ENCODE measurements around the gene CRHR2. TPM values are rescaled to one million over a fixed set of nuclear protein-coding genes. Genes with fewer than 3 reads are reported as not detected.

CRHR2 gene
- total and polyA plus RNA-seq, 7 donors, result under 0.01 TPM; not detected in 6

DNA sequence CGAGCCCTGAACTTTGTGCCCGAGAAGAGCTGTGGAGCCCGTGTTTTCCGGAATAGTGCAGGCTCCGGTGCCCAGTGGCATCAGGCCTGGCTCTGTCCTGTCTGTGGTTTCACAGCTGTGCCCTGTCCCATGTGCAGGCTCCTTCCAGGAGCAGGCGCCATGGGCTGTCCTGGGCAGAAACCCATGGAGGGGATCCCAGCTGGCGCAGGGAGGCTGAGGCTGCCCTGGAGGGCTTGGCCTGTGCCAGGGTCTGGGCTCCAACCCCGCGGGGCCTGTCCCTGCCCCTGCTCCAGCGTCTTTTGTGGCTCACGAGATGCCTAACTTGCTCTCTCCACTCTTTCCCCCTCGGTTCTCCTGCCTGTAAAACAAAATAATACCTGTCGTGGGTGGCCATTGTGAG, 23.3 kb upstream of the CRHR2 start:
- TF ChIP-seq EP300 (IDR thresholded peaks at IDR 0.05) (no peak), POLR2AphosphoS5 (IDR thresholded peaks at IDR 0.05) (no peak), POLR2A (IDR thresholded peaks at IDR 0.05) (no peak)
- TF ChIP-seq, protein P1, sequence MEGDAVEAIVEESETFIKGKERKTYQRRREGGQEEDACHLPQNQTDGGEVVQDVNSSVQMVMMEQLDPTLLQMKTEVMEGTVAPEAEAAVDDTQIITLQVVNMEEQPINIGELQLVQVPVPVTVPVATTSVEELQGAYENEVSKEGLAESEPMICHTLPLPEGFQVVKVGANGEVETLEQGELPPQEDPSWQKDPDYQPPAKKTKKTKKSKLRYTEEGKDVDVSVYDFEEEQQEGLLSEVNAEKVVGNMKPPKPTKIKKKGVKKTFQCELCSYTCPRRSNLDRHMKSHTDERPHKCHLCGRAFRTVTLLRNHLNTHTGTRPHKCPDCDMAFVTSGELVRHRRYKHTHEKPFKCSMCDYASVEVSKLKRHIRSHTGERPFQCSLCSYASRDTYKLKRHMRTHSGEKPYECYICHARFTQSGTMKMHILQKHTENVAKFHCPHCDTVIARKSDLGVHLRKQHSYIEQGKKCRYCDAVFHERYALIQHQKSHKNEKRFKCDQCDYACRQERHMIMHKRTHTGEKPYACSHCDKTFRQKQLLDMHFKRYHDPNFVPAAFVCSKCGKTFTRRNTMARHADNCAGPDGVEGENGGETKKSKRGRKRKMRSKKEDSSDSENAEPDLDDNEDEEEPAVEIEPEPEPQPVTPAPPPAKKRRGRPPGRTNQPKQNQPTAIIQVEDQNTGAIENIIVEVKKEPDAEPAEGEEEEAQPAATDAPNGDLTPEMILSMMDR (IDR thresholded peaks at IDR 0.05), result no peak
- DNase-seq, result no peak
- intact Hi-C loops (cut with DNase I), result no loop called here
- WGBS, 2 donors, result 90 to 92% methylated on average over 13 of the region's 13 CpGs
- Histone ChIP-seq H3K27me3 (no peaks in the 10 kb centered on the region), H3K4me1 (no peaks in the 10 kb centered on the region), H3K4me3 (no peak overlapping the region), H3K9me3 (no peaks in the 10 kb centered on the region), H3K36me3 (no peaks in the 10 kb centered on the region), H3K27ac (no peak overlapping the region)

DNA sequence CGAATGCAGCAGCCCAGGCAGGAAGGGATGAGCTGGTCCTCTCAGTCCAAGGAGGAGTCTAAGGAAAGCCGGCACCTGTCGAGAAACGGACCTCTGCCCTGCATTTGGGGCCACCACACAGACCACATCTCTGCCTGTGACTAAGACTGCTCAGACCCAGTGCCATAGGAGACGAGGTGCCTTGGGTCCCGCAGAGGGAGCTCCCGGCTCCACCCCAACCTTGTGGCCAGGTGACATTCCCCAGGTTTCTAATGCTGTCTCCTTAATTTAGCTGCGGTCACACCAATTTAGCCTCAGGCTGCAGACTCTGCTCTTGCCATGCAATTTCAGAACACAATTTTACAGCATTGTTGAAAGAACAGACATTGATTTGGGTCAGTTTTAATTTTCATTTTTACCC, 22.8 kb upstream of the CRHR2 start:
- no peaks in the 10 kb centered on the region for H3K9me3 ChIP-seq
- intact Hi-C loops (cut with DNase I), result no loop called here
- H3K4me3 ChIP-seq, result no peak overlapping the region
- no peaks in the 10 kb centered on the region for H3K4me1 ChIP-seq
- DNase-seq, result no peak
- no peak for TF ChIP-seq POLR2A (IDR thresholded peaks at IDR 0.05)
- no peak for TF ChIP-seq POLR2AphosphoS5 (IDR thresholded peaks at IDR 0.05)
- TF ChIP-seq, protein P1 (IDR thresholded peaks at IDR 0.05), result no peak
- no peak for TF ChIP-seq EP300 (IDR thresholded peaks at IDR 0.05)
- H3K27ac ChIP-seq, result no peak overlapping the region
- H3K27me3 ChIP-seq, result peaks cover 0 to 4% (median 0%) of the 10 kb centered on the region in 3 donors
- WGBS, 2 donors, result 86 to 88% methylated on average over 8 of the region's 8 CpGs
- no peaks in the 10 kb centered on the region for H3K36me3 ChIP-seq

DNA sequence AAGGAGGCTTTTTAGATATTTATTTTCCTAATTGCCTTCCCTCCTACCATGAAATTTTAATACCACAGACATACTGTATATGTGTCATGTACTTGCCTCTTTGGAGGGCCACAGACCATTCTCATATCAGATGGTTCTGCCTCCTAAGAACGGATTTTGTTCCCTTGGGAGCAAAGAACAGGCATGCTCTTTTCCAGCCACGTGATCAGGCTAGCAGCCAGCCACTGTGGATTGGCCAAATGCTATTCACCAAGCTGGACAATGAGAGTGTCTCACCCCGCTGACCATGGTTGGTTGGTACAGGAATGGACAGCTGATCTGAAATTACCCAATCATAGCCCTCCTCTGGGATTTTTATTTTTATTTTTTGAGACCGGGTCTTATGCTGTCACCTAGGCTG, 21.5 kb upstream of the CRHR2 start:
- no peak for DNase-seq

DNA sequence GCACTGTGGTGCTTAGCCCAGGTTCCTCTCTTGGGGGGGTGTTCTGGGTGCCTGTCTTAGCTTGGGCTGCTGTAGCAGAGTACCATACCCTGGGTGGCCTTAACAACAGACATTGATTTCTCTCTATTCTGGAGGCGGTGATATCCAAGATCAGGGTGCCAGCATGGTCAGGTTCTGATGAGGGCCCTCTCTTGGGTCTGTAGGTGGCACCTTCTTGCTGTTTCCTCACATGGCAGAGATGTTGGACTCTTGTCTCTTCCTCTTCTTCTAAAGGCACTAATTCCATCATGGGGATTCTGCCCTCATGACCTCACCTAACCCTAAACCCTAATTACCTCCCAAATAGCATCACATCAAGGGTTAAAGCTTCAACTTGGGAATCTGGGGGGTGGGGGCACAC, 19.9 kb upstream of the CRHR2 start:
- 86% methylated on average over 1 of the region's 1 CpG for WGBS, 2 donors
- no peak for DNase-seq
- no peak for TF ChIP-seq POLR2AphosphoS5 (IDR thresholded peaks at IDR 0.05)
- no peak for TF ChIP-seq POLR2A (IDR thresholded peaks at IDR 0.05)
- TF ChIP-seq, protein P1 (IDR thresholded peaks at IDR 0.05), result no peak
- no peak for TF ChIP-seq EP300 (IDR thresholded peaks at IDR 0.05)
- H3K27me3 ChIP-seq, result peaks cover 0 to 11% (median 0%) of the 10 kb centered on the region in 3 donors
- H3K4me3 ChIP-seq, result no peak overlapping the region
- H3K4me1 ChIP-seq, result no peaks in the 10 kb centered on the region
- intact Hi-C loops (cut with DNase I), result no loop called here
- H3K27ac ChIP-seq, result no peak overlapping the region
- H3K9me3 ChIP-seq, result no peaks in the 10 kb centered on the region
- no peaks in the 10 kb centered on the region for H3K36me3 ChIP-seq

More for the DNA sequence above, 21.5 kb upstream of the CRHR2 start:
- Histone ChIP-seq H3K27me3 (peaks cover 0 to 11% (median 0%) of the 10 kb centered on the region in 3 donors), H3K4me1 (no peaks in the 10 kb centered on the region), H3K9me3 (no peaks in the 10 kb centered on the region), H3K27ac (no peak overlapping the region), H3K36me3 (no peaks in the 10 kb centered on the region), H3K4me3 (no peak overlapping the region)
- TF ChIP-seq POLR2A (IDR thresholded peaks at IDR 0.05) (no peak), POLR2AphosphoS5 (IDR thresholded peaks at IDR 0.05) (no peak), EP300 (IDR thresholded peaks at IDR 0.05) (no peak)
- TF ChIP-seq, protein P1 (IDR thresholded peaks at IDR 0.05), result no peak
- WGBS, 2 donors, result 84 to 86% methylated on average over 4 of the region's 4 CpGs
- intact Hi-C loops (cut with DNase I), result no loop called here

DNA sequence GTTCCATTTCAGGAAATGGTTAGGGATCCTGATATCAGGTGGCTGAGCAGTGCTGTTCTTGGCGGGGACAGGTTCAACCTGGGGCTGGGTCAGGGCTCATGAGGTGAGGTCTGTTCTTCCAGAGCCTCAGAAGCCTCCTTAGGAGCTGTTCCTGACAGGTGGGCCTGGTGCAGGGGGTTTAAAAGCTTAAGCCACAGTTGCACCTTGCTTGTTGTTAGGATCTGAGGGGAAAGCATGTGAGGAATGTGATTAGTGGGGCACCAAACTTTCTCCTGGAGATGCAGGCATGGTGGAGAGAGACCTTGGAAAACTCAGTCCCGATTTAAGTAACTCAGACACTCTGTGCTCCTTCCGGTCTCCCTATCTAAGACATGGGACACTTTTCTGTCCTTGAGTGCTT, 18.7 kb upstream of the CRHR2 start:
- TF ChIP-seq, protein P1 (IDR thresholded peaks at IDR 0.05), result no peak
- TF ChIP-seq POLR2A (IDR thresholded peaks at IDR 0.05) (no peak), EP300 (IDR thresholded peaks at IDR 0.05) (no peak), POLR2AphosphoS5 (IDR thresholded peaks at IDR 0.05) (no peak)
- intact Hi-C loops (cut with DNase I), result no loop called here
- Histone ChIP-seq H3K27me3 (peaks cover 0 to 11% (median 0%) of the 10 kb centered on the region in 3 donors), H3K4me3 (no peak overlapping the region), H3K36me3 (no peaks in the 10 kb centered on the region), H3K27ac (no peak overlapping the region), H3K9me3 (no peaks in the 10 kb centered on the region), H3K4me1 (no peaks in the 10 kb centered on the region)
- 84 to 91% methylated on average over 3 of the region's 3 CpGs for WGBS, 2 donors
- no peak for DNase-seq

All from sigmoid colon (tissue), 7 donors.